Peyer's patch (tissue), 4 donors: ENCODE results near the gene SIGLEC1. TPM values are rescaled to one million over a fixed set of nuclear protein-coding genes. Genes with fewer than 3 reads are reported as not detected.

Source experiments
- DNase-seq, 3 donors: peaks; one replicate each; pipeline ENCODE4 v3.0.0-alpha.2; 2017 to 2019
- H3K27ac ChIP-seq, 4 donors: fragments of 200-600 bp; sonication (generic); one replicate each; pipeline ENCODE4 v1.5.1; 2016 to 2019
- H3K27me3 ChIP-seq, 2 donors: fragments of 200-600 bp; sonication (generic); one replicate each; pipeline ENCODE4 v1.5.1; 2019
- H3K36me3 ChIP-seq, 3 donors: fragments of 200-600 bp; sonication (generic); one replicate each; pipeline ENCODE4 v1.5.1; 2016 to 2019
- H3K4me1 ChIP-seq, 4 donors: fragments of 200-600 bp; sonication (generic); one replicate each; pipeline ENCODE4 v1.5.1; 2016 to 2019
- H3K4me3 ChIP-seq, 4 donors: fragments of 200-600 bp; sonication (generic); 1 replicate in 3 of 4; 2 replicates in 1 of 4; pipeline ENCODE4 v1.5.1; 2016 to 2019; ENCODE audit warnings: mild to moderate bottlenecking in 1 of 4
- H3K9me3 ChIP-seq, 4 donors: fragments of 200-600 bp; sonication (generic); one replicate each; pipeline ENCODE4 v1.5.1; 2016 to 2019; ENCODE audit warnings: mild to moderate bottlenecking in 1 of 4
- POLR2A ChIP-seq, 2 donors: fragments of 450-650 bp; IDR thresholded peaks; one replicate each; pipeline ENCODE4 v1.5.1; 2017; ENCODE audit warnings: antibody characterized with exemption in 2 of 2, mild to moderate bottlenecking in 2 of 2, moderate library complexity in 2 of 2
- total RNA-seq, 4 donors: library from RNA; depleted of rRNA; stranded (reverse); fragments of >200 nt; gene quantifications; one replicate each; pipeline ENCODE4 v1.1.0, GENCODE V29; 2016
- TF ChIP-seq, protein P1 (sequence below), 6 experiments: fragments of 450-650 bp in 4 of 6; fragments of 200-600 bp in 2 of 6; sonication (generic) in 1 of 6; IDR thresholded peaks; one replicate each; pipeline ENCODE4 v1.5.1; 2017 to 2019; ENCODE audit warnings: antibody characterized with exemption in 6 of 6, mild to moderate bottlenecking in 3 of 6, moderate library complexity in 1 of 6

The SIGLEC1 gene
- total RNA-seq, 4 donors from 2014 or later: 2.3 to 10.7 (median 7.8) TPM

DNA sequence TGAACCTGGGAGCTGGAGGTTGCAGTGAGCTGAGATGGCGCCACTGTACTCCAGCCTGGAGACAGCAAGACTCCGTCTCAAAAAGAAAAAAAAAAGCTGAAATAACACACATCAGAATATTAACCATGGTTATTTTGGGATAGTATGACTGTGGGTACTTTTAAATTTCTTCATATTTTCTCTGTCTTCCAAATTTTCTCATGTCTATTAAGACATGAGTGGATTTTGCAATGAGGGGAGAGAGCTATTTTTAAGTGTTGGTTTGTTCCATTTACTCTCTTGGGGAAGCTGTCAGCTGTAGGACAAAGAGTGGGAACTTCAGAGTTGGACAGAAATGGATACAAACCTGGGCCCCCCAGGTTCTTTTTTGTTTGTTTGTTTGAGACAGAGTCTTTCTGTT lies 44.9 kb upstream of the SIGLEC1 start:
- Histone ChIP-seq H3K27me3 (no peaks in the 10 kb centered on the region), H3K4me1 (peaks cover 0 to under 1% (median 0%) of the 10 kb centered on the region in 4 donors), H3K27ac (no peak overlapping the region), H3K4me3 (no peak overlapping the region), H3K36me3 (peaks cover 0 to 5% (median 0%) of the 10 kb centered on the region in 3 donors), H3K9me3 (no peaks in the 10 kb centered on the region)
- TF ChIP-seq, protein P1, sequence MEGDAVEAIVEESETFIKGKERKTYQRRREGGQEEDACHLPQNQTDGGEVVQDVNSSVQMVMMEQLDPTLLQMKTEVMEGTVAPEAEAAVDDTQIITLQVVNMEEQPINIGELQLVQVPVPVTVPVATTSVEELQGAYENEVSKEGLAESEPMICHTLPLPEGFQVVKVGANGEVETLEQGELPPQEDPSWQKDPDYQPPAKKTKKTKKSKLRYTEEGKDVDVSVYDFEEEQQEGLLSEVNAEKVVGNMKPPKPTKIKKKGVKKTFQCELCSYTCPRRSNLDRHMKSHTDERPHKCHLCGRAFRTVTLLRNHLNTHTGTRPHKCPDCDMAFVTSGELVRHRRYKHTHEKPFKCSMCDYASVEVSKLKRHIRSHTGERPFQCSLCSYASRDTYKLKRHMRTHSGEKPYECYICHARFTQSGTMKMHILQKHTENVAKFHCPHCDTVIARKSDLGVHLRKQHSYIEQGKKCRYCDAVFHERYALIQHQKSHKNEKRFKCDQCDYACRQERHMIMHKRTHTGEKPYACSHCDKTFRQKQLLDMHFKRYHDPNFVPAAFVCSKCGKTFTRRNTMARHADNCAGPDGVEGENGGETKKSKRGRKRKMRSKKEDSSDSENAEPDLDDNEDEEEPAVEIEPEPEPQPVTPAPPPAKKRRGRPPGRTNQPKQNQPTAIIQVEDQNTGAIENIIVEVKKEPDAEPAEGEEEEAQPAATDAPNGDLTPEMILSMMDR (IDR thresholded peaks at IDR 0.05): no peak
- TF ChIP-seq POLR2A (IDR thresholded peaks at IDR 0.05): no peak
- no peak for DNase-seq

DNA sequence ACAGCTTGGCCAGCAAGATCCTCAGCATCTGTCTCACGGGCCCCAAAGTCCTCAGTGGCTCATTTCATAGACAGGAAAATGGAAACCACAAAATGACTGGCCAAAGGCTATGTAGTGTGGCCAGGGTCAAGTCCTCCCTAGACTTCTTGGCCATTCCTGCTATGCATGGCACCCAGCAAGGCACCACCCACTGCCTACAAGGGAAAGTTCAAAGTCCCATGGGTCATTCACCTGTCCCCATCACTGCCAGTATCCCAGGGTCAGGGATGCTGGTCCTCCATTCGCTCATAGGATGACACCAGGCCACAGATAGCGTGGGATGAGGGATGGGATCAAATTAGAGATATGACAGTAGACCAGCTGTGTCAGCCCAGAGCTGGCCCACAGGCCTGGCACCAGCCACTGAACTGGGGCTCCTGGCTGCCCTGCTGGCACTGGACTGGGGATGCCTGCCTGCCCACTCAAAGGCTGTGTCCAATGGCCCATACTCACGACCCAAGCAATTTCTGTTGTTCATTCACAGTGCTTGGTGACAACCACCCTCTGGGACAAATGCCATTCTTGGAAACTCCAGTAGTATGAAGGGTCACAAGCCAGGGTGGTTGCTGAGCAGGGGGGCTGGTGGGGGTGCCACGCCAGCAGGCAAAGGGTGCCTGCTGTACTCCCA lies 43.5 kb upstream of the SIGLEC1 start:
- peaks cover 0 to 13% (median 0%) of the 10 kb centered on the region in 4 donors for H3K4me1 ChIP-seq
- H3K36me3 ChIP-seq: peaks cover 0 to 5% (median 0%) of the 10 kb centered on the region in 3 donors

DNA sequence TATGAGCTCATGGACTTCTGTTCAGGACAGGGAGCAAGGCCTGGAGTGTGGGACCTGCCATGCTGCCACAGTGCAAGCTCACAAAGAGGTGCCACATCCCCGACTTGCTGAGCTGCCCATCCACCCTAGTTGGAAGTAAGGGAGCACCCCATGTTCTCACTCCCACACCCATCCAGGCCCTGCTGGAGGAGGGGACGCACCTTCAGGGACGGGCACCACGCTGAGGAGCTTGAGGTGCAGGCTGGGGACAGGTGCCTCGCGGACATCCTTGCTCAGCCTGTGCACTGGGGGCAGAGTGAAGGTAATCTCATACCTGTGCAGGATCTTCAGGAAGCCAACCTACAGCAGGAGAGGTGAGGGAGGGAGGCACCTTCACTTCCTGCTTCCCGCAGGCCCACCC lies 42.9 kb upstream of the SIGLEC1 start:
- no peaks in the 10 kb centered on the region for H3K9me3 ChIP-seq
- no peak for DNase-seq
- no peak overlapping the region for H3K4me3 ChIP-seq
- no peak overlapping the region for H3K27ac ChIP-seq
- H3K4me1 ChIP-seq: peaks cover 0 to 15% (median 0%) of the 10 kb centered on the region in 4 donors
- peaks cover 0 to 2% of the 10 kb centered on the region in 2 donors for H3K27me3 ChIP-seq
- TF ChIP-seq, protein P1 (IDR thresholded peaks at IDR 0.05): no peak
- no peak for TF ChIP-seq POLR2A (IDR thresholded peaks at IDR 0.05)
- H3K36me3 ChIP-seq: peaks cover 0 to 5% (median 0%) of the 10 kb centered on the region in 3 donors

More for the DNA sequence above, 43.5 kb upstream of the SIGLEC1 start:
- Histone ChIP-seq H3K9me3 (no peaks in the 10 kb centered on the region), H3K4me3 (no peak overlapping the region), H3K27ac (no peak overlapping the region), H3K27me3 (no peaks in the 10 kb centered on the region)
- DNase-seq: no peak
- TF ChIP-seq POLR2A (IDR thresholded peaks at IDR 0.05): no peak
- TF ChIP-seq, protein P1 (IDR thresholded peaks at IDR 0.05): no peak

DNA sequence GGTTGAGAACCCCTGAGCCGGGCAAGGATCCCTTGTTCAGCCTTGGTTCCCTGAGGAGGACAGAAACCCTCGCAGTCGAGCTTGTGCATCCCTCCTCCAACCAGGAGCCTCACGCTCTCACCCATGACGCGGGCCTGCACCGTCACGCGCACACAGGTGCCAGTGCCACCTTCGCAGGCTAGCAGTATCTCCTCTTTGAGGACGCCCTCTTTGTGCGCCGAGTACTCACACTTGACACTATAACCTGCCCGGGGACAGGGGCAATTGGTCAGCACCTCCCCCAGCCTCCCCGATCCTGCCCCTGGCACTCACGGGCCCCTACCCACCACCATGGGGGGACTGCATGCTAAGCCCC lies 41.9 kb upstream of the SIGLEC1 start:
- DNase-seq: peak in 1 of 3 donors; percentile 35
- Histone ChIP-seq H3K4me3 (no peak overlapping the region), H3K27ac (no peak overlapping the region), H3K27me3 (peaks cover 0 to 5% of the 10 kb centered on the region in 2 donors), H3K9me3 (no peaks in the 10 kb centered on the region), H3K4me1 (peaks cover 0 to 24% (median 2%) of the 10 kb centered on the region in 4 donors), H3K36me3 (peaks cover 0 to 5% (median 0%) of the 10 kb centered on the region in 3 donors)
- no peak for TF ChIP-seq POLR2A (IDR thresholded peaks at IDR 0.05)
- TF ChIP-seq, protein P1 (IDR thresholded peaks at IDR 0.05): no peak

DNA sequence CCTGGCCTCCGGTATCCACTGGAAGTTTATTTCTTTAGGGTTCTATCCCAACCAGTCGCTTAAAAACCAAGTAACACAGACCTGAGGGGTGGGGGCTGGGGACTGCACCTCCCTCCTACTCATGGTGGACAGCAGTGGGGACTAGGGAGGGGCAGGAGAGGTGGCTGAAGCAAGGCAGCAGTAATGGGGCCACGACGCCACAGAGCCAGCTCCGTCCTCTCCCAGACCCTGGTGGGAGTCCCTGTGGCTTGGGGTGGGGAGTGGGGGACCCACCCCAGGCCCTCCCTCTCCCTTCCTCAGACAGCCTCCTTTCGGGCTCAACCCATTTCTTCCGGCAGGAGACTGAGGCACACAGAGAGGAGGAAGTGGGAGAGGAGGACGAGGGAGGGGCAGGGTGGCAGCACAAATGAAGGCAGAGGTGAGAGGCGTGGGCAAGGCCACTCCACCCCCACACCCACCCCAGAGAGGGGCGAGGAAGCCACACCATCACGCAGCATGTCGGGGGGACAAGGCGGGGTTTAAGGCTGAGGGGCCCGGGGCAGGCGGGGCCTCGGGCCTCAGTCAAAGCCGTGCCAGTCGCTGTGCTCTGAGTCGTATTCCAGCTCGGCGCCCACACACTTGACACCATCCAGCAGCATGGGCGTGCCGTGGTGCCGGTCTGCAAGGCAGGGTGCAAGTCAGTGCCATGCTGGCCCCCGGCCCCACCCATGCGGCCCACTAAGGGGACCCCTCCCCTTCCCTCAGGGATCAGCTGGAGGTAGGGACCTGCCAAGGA lies 41.3 kb upstream of the SIGLEC1 start:
- Histone ChIP-seq H3K27ac (no peak overlapping the region), H3K4me1 (peaks cover 0 to 24% (median 2%) of the 10 kb centered on the region in 4 donors), H3K27me3 (peaks cover 0 to 5% of the 10 kb centered on the region in 2 donors), H3K9me3 (no peaks in the 10 kb centered on the region), H3K4me3 (no peak overlapping the region), H3K36me3 (peaks cover 0 to 5% (median 0%) of the 10 kb centered on the region in 3 donors)
- peak in 1 of 3 donors; percentile 38 for DNase-seq
- TF ChIP-seq, protein P1 (IDR thresholded peaks at IDR 0.05): no peak
- no peak for TF ChIP-seq POLR2A (IDR thresholded peaks at IDR 0.05)
